ENCODE measurements around the gene EAPP.

GRCh38 chr14:34537677-34538009 is 1.9 kb downstream of the EAPP start:
- TF ChIP-seq CTCF (IDR thresholded peaks at IDR 0.05) = no peak
- TF ChIP-seq POLR2A (IDR thresholded peaks at IDR 0.05) = no peak
